ENCODE data around the gene BORCS6. TPM values are rescaled to one million over a fixed set of nuclear protein-coding genes. Genes with fewer than 3 reads are reported as not detected.

Gene BORCS6
- total and polyA plus RNA-seq, 9 of the 15 experiments (the other 6 are each of a cell fraction or from before 2014, with no cell fraction given), result 0.01 to 7.4 (median 2.3) TPM

DNA sequence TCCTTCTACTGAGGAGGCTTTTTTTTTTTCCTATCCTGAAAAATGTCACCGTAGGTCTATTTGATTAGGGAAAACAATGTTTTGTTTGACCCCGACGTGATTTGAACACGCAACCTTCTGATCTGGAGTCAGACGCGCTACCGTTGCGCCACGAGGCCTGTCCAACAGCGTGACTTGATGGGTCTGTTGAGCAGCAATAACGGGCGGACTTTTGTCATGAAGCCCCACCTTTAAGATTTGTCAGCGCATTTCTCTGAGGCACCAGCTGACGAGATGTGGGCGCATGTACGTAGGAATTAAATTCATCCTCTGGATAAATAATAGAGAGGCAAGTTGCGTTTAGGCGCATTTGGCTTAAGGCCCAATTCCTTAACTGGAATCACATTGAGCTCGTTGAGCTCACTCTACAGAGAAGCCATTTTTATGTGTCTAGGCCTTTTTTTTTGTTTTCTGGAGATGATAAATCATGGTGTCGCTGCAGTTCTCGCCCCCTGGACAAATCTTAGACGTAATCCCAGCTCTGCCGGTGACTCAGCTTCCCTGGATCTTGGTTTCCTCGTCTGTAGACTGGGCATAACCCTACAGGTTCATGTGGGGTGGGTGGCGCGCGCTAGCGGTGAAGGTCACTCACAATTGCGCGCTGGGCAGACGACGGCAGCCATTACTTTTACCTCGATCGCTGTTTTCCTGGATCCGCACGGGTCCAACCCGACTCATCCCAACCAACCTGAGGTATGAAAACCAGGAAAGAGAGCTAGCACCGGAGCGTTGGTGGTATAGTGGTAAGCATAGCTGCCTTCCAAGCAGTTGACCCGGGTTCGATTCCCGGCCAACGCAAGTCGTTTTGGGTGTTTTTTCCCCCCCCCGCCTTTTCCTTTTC is 31.0 kb upstream of the BORCS6 start (continued):
- TF ChIP-seq NR4A1 (CRISPR knock-in tag; IDR thresholded peaks at IDR 0.05) (no peak), NR4A1 (tag; IDR thresholded peaks at IDR 0.05) (0 out of 2 replicates have a peak, but pooled peaks have one; percentile 48), GTF2F1 (IDR thresholded peaks at IDR 0.05; ENCODE audit: low read depth, low read length) (0 out of 2 replicates have a peak, but pooled peaks have one; percentile 42), ZNF24 (IDR thresholded peaks at IDR 0.05) (no peak), MAFF (IDR thresholded peaks at IDR 0.05; ENCODE audit: low read length) (0 out of 2 replicates have a peak, but pooled peaks have one; percentile 5), SP1 (CRISPR knock-in tag; IDR thresholded peaks at IDR 0.05) (peak; percentile 67), NFE2 (IDR thresholded peaks at IDR 0.05; ENCODE audit: low read depth) (peak; percentile 37; the same call in 1 of the 2 replicates), CCNT2 (IDR thresholded peaks at IDR 0.05; ENCODE audit: borderline replicate concordance, extremely low read depth, insufficient read length, low read depth, low read length) (no peak), CHCHD3 (CRISPR knock-in tag; IDR thresholded peaks at IDR 0.05) (no peak), SRSF9 (IDR thresholded peaks at IDR 0.05; ENCODE audit: borderline replicate concordance, low read depth, low read length) (no peak)
- TF ChIP-seq, protein P1, sequence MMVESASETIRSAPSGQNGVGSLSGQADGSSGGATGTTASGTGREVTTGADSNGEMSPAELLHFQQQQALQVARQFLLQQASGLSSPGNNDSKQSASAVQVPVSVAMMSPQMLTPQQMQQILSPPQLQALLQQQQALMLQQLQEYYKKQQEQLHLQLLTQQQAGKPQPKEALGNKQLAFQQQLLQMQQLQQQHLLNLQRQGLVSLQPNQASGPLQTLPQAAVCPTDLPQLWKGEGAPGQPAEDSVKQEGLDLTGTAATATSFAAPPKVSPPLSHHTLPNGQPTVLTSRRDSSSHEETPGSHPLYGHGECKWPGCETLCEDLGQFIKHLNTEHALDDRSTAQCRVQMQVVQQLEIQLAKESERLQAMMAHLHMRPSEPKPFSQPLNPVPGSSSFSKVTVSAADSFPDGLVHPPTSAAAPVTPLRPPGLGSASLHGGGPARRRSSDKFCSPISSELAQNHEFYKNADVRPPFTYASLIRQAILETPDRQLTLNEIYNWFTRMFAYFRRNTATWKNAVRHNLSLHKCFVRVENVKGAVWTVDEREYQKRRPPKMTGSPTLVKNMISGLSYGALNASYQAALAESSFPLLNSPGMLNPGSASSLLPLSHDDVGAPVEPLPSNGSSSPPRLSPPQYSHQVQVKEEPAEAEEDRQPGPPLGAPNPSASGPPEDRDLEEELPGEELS (CRISPR knock-in tag; IDR thresholded peaks at IDR 0.05; ENCODE audit: borderline replicate concordance), result no peak
- TF ChIP-seq, protein P2, sequence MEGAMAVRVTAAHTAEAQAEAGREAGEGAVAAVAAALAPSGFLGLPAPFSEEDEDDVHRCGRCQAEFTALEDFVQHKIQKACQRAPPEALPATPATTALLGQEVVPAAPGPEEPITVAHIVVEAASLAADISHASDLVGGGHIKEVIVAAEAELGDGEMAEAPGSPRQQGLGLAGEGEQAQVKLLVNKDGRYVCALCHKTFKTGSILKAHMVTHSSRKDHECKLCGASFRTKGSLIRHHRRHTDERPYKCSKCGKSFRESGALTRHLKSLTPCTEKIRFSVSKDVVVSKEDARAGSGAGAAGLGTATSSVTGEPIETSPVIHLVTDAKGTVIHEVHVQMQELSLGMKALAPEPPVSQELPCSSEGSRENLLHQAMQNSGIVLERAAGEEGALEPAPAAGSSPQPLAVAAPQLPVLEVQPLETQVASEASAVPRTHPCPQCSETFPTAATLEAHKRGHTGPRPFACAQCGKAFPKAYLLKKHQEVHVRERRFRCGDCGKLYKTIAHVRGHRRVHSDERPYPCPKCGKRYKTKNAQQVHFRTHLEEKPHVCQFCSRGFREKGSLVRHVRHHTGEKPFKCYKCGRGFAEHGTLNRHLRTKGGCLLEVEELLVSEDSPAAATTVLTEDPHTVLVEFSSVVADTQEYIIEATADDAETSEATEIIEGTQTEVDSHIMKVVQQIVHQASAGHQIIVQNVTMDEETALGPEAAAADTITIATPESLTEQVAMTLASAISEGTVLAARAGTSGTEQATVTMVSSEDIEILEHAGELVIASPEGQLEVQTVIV (CRISPR knock-in tag; IDR thresholded peaks at IDR 0.05; ENCODE audit: borderline replicate concordance), result no peak
- TF ChIP-seq, protein P3, sequence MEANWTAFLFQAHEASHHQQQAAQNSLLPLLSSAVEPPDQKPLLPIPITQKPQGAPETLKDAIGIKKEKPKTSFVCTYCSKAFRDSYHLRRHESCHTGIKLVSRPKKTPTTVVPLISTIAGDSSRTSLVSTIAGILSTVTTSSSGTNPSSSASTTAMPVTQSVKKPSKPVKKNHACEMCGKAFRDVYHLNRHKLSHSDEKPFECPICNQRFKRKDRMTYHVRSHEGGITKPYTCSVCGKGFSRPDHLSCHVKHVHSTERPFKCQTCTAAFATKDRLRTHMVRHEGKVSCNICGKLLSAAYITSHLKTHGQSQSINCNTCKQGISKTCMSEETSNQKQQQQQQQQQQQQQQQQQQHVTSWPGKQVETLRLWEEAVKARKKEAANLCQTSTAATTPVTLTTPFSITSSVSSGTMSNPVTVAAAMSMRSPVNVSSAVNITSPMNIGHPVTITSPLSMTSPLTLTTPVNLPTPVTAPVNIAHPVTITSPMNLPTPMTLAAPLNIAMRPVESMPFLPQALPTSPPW (CRISPR knock-in tag; IDR thresholded peaks at IDR 0.05), result peak; percentile 86
- TF ChIP-seq, protein P4, sequence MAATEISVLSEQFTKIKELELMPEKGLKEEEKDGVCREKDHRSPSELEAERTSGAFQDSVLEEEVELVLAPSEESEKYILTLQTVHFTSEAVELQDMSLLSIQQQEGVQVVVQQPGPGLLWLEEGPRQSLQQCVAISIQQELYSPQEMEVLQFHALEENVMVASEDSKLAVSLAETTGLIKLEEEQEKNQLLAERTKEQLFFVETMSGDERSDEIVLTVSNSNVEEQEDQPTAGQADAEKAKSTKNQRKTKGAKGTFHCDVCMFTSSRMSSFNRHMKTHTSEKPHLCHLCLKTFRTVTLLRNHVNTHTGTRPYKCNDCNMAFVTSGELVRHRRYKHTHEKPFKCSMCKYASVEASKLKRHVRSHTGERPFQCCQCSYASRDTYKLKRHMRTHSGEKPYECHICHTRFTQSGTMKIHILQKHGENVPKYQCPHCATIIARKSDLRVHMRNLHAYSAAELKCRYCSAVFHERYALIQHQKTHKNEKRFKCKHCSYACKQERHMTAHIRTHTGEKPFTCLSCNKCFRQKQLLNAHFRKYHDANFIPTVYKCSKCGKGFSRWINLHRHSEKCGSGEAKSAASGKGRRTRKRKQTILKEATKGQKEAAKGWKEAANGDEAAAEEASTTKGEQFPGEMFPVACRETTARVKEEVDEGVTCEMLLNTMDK (IDR thresholded peaks at IDR 0.05; ENCODE audit: borderline replicate concordance, insufficient read depth, low read depth, low read length, poor library complexity, severe bottlenecking), result no peak
- TF ChIP-seq, protein P5, sequence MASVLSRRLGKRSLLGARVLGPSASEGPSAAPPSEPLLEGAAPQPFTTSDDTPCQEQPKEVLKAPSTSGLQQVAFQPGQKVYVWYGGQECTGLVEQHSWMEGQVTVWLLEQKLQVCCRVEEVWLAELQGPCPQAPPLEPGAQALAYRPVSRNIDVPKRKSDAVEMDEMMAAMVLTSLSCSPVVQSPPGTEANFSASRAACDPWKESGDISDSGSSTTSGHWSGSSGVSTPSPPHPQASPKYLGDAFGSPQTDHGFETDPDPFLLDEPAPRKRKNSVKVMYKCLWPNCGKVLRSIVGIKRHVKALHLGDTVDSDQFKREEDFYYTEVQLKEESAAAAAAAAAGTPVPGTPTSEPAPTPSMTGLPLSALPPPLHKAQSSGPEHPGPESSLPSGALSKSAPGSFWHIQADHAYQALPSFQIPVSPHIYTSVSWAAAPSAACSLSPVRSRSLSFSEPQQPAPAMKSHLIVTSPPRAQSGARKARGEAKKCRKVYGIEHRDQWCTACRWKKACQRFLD (CRISPR knock-in tag; IDR thresholded peaks at IDR 0.05), result peak; percentile 53; the same call in 1 of the 2 replicates
